ENCODE measurements around the gene WFIKKN1. TPM values are rescaled to one million over a fixed set of nuclear protein-coding genes. Genes with fewer than 3 reads are reported as not detected.

Gene WFIKKN1
- total RNA-seq, 1 experiment from 2014 or later: 0.47 TPM

GRCh38 chr16:622920-623280 is 7.9 kb upstream of the WFIKKN1 start:
- no peaks in the 10 kb centered on the region for H3K79me2 ChIP-seq (ENCODE audit: insufficient read depth, low read length)
- H3K4me2 ChIP-seq (ENCODE audit: low read length): no peak overlapping the region
- intact Hi-C loops (cut with micrococcal nuclease): no loop called here
- H2AFZ ChIP-seq (ENCODE audit: low read depth, low read length, poor library complexity, severe bottlenecking): no peak overlapping the region
- CTCF ChIA-PET: no interaction called here
- ATAC-seq (no peak), DNase-seq (ENCODE audit: low read depth, low spot score) (no peak)
- H3K9me3 ChIP-seq (ENCODE audit: control insufficient read depth in 1 of 2, insufficient read depth in 1 of 2, low read depth in 1 of 2, low read length in 2 of 2): no peaks in the 10 kb centered on the region
- H3K4me3 ChIP-seq (replicated peaks in 1 of 2; ENCODE audit: low read depth in 1 of 2, low read length in 2 of 2): no peak overlapping the region
- H4K20me1 ChIP-seq (ENCODE audit: insufficient read depth): no peaks in the 10 kb centered on the region
- POLR2A ChIA-PET: no interaction called here
- no peak overlapping the region for H3K27ac ChIP-seq (ENCODE audit: low read depth, low read length)
- no peaks in the 10 kb centered on the region for H3K9me2 ChIP-seq (ENCODE audit: insufficient read depth)
- no peaks in the 10 kb centered on the region for H3K36me3 ChIP-seq (ENCODE audit: control insufficient read depth in 1 of 2, insufficient read depth in 2 of 2, low read length in 2 of 2)
- no peak for TF ChIP-seq FOSL1 (IDR thresholded peaks at IDR 0.05; ENCODE audit: low read depth)
- no peak for TF ChIP-seq POLR2A (IDR thresholded peaks at IDR 0.05; ENCODE audit: borderline replicate concordance, extremely low read depth, insufficient read depth, insufficient read length)
- no peak for TF ChIP-seq ZBTB33 (IDR thresholded peaks at IDR 0.05; ENCODE audit: extremely low read depth, insufficient replicate concordance, low read length)
- no peak for TF ChIP-seq TCF7L2 (IDR thresholded peaks at IDR 0.05; ENCODE audit: borderline replicate concordance, extremely low read depth, insufficient read depth, insufficient read length)
- no peak for TF ChIP-seq MAX (IDR thresholded peaks at IDR 0.05)
- TF ChIP-seq CEBPB (IDR thresholded peaks at IDR 0.05; ENCODE audit: low read depth): no peak
- H3K4me1 ChIP-seq (ENCODE audit: control insufficient read depth in 1 of 2, insufficient read depth in 2 of 2, low read length in 2 of 2): peaks cover 28 to 48% of the 10 kb centered on the region in 2 experiments
- no TSS peak for BruUV-seq (replicated peaks)
- no peaks in the 10 kb centered on the region for H3K27me3 ChIP-seq (ENCODE audit: insufficient read depth, low read length)
- no peak overlapping the region for H3K9ac ChIP-seq (ENCODE audit: low read length)
- RAD21 ChIA-PET (ENCODE audit: low non-redundant PET in 1 of 2, low total read pairs in 2 of 2, uncharacterized antibody in 2 of 2, unreplicated experiment in 2 of 2): no interaction called here

- Histone ChIP-seq H3K27me3 (ENCODE audit: insufficient read depth, low read length) (no peaks in the 10 kb centered on the region), H3K27ac (ENCODE audit: low read depth, low read length) (no peak overlapping the region), H3K4me1 (ENCODE audit: control insufficient read depth in 1 of 2, insufficient read depth in 2 of 2, low read length in 2 of 2) (peaks cover 35 to 53% of the 10 kb centered on the region in 2 experiments), H2AFZ (ENCODE audit: low read depth, low read length, poor library complexity, severe bottlenecking) (no peak overlapping the region), H3K79me2 (ENCODE audit: insufficient read depth, low read length) (no peaks in the 10 kb centered on the region), H3K9ac (ENCODE audit: low read length) (no peak overlapping the region), H3K36me3 (ENCODE audit: control insufficient read depth in 1 of 2, insufficient read depth in 2 of 2, low read length in 2 of 2) (no peaks in the 10 kb centered on the region), H3K9me2 (ENCODE audit: insufficient read depth) (no peaks in the 10 kb centered on the region), H3K4me2 (ENCODE audit: low read length) (no peak overlapping the region), H4K20me1 (ENCODE audit: insufficient read depth) (no peaks in the 10 kb centered on the region), H3K9me3 (ENCODE audit: control insufficient read depth in 1 of 2, insufficient read depth in 1 of 2, low read depth in 1 of 2, low read length in 2 of 2) (no peaks in the 10 kb centered on the region), H3K4me3 (replicated peaks in 1 of 2; ENCODE audit: low read depth in 1 of 2, low read length in 2 of 2) (no peak overlapping the region)
- no TSS peak for BruUV-seq (replicated peaks)
- POLR2A ChIA-PET: no interaction called here
- no peak for ATAC-seq
- CTCF ChIA-PET: no interaction called here
- RAD21 ChIA-PET (ENCODE audit: low non-redundant PET in 1 of 2, low total read pairs in 2 of 2, uncharacterized antibody in 2 of 2, unreplicated experiment in 2 of 2): no interaction called here
- intact Hi-C loops (cut with micrococcal nuclease): loop anchor here (5.0 kb wide), 1 partner anchor 32 kb away; the partner anchor contains the start of gene RAB40C
- no peak for DNase-seq (ENCODE audit: low read depth, low spot score)
- TF ChIP-seq ZFX (IDR thresholded peaks at IDR 0.05) (no peak), REST (IDR thresholded peaks at IDR 0.05; ENCODE audit: low read depth) (no peak), CTCF (IDR thresholded peaks at IDR 0.05 in 2 of 3, conservative IDR thresholded peaks at IDR 0.05 in 1 of 3; ENCODE audit: borderline replicate concordance in 1 of 3, insufficient read depth in 1 of 3, low read depth in 2 of 3, low read length in 2 of 3) (no peak), CBX3 (IDR thresholded peaks at IDR 0.05; ENCODE audit: low read depth) (no peak), RAD21 (IDR thresholded peaks at IDR 0.05; ENCODE audit: low read depth) (no peak), SP1 (IDR thresholded peaks at IDR 0.05; ENCODE audit: low read depth) (no peak), EGR1 (IDR thresholded peaks at IDR 0.05; ENCODE audit: low read depth) (no peak), EZH2 (IDR thresholded peaks at IDR 0.05) (no peak)
Measured at GRCh38 chr16:624526-625070, 6.2 kb upstream of the WFIKKN1 start.
